Activated CD8-positive, alpha-beta T cell treated with anti-CD3 and anti-CD28 coated beads, Interleukin-2, amount 10 ng/mL, durations not matched to agents 7 days and 5 days (primary cell): ENCODE measurements around the gene WWOX. TPM values are rescaled to one million over a fixed set of nuclear protein-coding genes. Genes with fewer than 3 reads are reported as not detected.

Experiments
- ATAC-seq: fragments of 150-1000 bp; cut with Tn5 transposase; one replicate; pipeline ENCODE4 v1.10.0; 2021; ENCODE audit warnings: moderate library complexity
- CTCF ChIA-PET: fragments of 350-600 bp; sonication (Branson Sonifier 250); formaldehyde crosslinking; loops from one replicate; lab custom pipeline; 2021; ENCODE audit warnings: antibody characterized with exemption; lab: Charles Lee
- POLR2A ChIA-PET: fragments of 350-600 bp; sonication (Branson Sonifier 250); formaldehyde crosslinking; loops from one replicate; lab custom pipeline; 2021; ENCODE audit warnings: antibody characterized with exemption; lab: Charles Lee
- DNase-seq: peaks from one replicate; pipeline ENCODE4 v3.0.0-alpha.2; 2020
- H3K27ac Mint-ChIP-seq: one replicate; pipeline ENCODE4 v1.8.0; 2021; ENCODE audit warnings: mild to moderate bottlenecking, mixed read lengths
- H3K27me3 Mint-ChIP-seq: one replicate; pipeline ENCODE4 v1.8.0; 2021; ENCODE audit warnings: low read depth, mixed read lengths
- H3K36me3 Mint-ChIP-seq: one replicate; pipeline ENCODE4 v1.8.0; 2021; ENCODE audit warnings: low read depth, mixed read lengths
- H3K4me1 Mint-ChIP-seq: one replicate; pipeline ENCODE4 v1.8.0; 2021; ENCODE audit warnings: low read depth, mixed read lengths
- H3K4me3 Mint-ChIP-seq: one replicate; pipeline ENCODE4 v1.8.0; 2021; ENCODE audit warnings: mild to moderate bottlenecking, mixed read lengths
- H3K9me3 Mint-ChIP-seq: one replicate; pipeline ENCODE4 v1.8.0; 2022; ENCODE audit warnings: mixed read lengths; ENCODE audit not compliant: insufficient read depth
- total RNA-seq, 2 experiments: library from RNA; stranded (reverse); gene quantifications; one replicate each; pipeline ENCODE4 v1.2.3, GENCODE V29; 2021

WWOX gene
- total RNA-seq, 2 experiments from 2014 or later, result 34.4 to 34.9 TPM

- Mint-ChIP-seq H3K9me3 (no peaks in the 10 kb centered on the region), H3K27me3 (no peaks in the 10 kb centered on the region), H3K36me3 (no peaks in the 10 kb centered on the region), H3K4me3 (no peak overlapping the region), H3K27ac (no peak overlapping the region), H3K4me1 (no peaks in the 10 kb centered on the region)
- DNase-seq, result no peak
- ChIA-PET CTCF (no interaction called here), POLR2A (no interaction called here)
- no peak for ATAC-seq
These were observed 80.2 kb downstream of the WWOX start for GRCh38 chr16:78179666-78180065.

GRCh38 chr16:78180349-78180748 lies 80.9 kb downstream of the WWOX start:
- DNase-seq (no peak), ATAC-seq (no peak)
- Mint-ChIP-seq H3K4me1 (no peaks in the 10 kb centered on the region), H3K27me3 (no peaks in the 10 kb centered on the region), H3K36me3 (no peaks in the 10 kb centered on the region), H3K9me3 (no peaks in the 10 kb centered on the region), H3K4me3 (no peak overlapping the region), H3K27ac (no peak overlapping the region)
- ChIA-PET CTCF (no interaction called here), POLR2A (no interaction called here)

GRCh38 chr16:78183437-78184237 lies 84.2 kb downstream of the WWOX start:
- DNase-seq (no peak), ATAC-seq (no peak)
- Mint-ChIP-seq H3K4me3 (no peak overlapping the region), H3K36me3 (no peaks in the 10 kb centered on the region), H3K4me1 (no peaks in the 10 kb centered on the region), H3K27me3 (no peaks in the 10 kb centered on the region), H3K9me3 (no peaks in the 10 kb centered on the region), H3K27ac (no peak overlapping the region)
- POLR2A ChIA-PET, result no interaction called here
- CTCF ChIA-PET, result no interaction called here

GRCh38 chr16:78184238-78185183 lies 85.1 kb downstream of the WWOX start:
- Mint-ChIP-seq H3K27ac (no peak overlapping the region), H3K27me3 (no peaks in the 10 kb centered on the region), H3K36me3 (no peaks in the 10 kb centered on the region), H3K4me1 (no peaks in the 10 kb centered on the region), H3K4me3 (no peak overlapping the region), H3K9me3 (no peaks in the 10 kb centered on the region)
- POLR2A ChIA-PET, result no interaction called here
- DNase-seq (no peak), ATAC-seq (no peak)
- CTCF ChIA-PET, result no interaction called here

GRCh38 chr16:78189121-78189520 lies 89.7 kb downstream of the WWOX start:
- no peaks in the 10 kb centered on the region for H3K36me3 Mint-ChIP-seq
- no peaks in the 10 kb centered on the region for H3K27me3 Mint-ChIP-seq
- H3K4me1 Mint-ChIP-seq, result no peaks in the 10 kb centered on the region
- POLR2A ChIA-PET, result no interaction called here
- no peak for DNase-seq
- no peak overlapping the region for H3K4me3 Mint-ChIP-seq
- no peak overlapping the region for H3K27ac Mint-ChIP-seq
- CTCF ChIA-PET, result no interaction called here
- H3K9me3 Mint-ChIP-seq, result peaks cover 7% of the 10 kb centered on the region
- no peak for ATAC-seq

- Mint-ChIP-seq H3K36me3 (no peaks in the 10 kb centered on the region), H3K27ac (no peak overlapping the region), H3K4me3 (no peak overlapping the region), H3K9me3 (peaks cover 7% of the 10 kb centered on the region), H3K4me1 (no peaks in the 10 kb centered on the region), H3K27me3 (no peaks in the 10 kb centered on the region)
- DNase-seq (no peak), ATAC-seq (no peak)
- POLR2A ChIA-PET, result no interaction called here
- CTCF ChIA-PET, result no interaction called here
These were observed 93.5 kb downstream of the WWOX start for GRCh38 chr16:78192734-78193488.

GRCh38 chr16:78194948-78195347 lies 95.5 kb downstream of the WWOX start:
- H3K9me3 Mint-ChIP-seq, result peaks cover 7% of the 10 kb centered on the region
- ChIA-PET CTCF (no interaction called here), POLR2A (no interaction called here)
- DNase-seq (no peak), ATAC-seq (no peak)
- H3K4me3 Mint-ChIP-seq, result no peak overlapping the region
- no peak overlapping the region for H3K27ac Mint-ChIP-seq
- no peaks in the 10 kb centered on the region for H3K27me3 Mint-ChIP-seq
- H3K4me1 Mint-ChIP-seq, result no peaks in the 10 kb centered on the region
- no peaks in the 10 kb centered on the region for H3K36me3 Mint-ChIP-seq

- ChIA-PET CTCF (no interaction called here), POLR2A (no interaction called here)
- H3K4me1 Mint-ChIP-seq, result no peaks in the 10 kb centered on the region
- ATAC-seq (no peak), DNase-seq (no peak)
- H3K9me3 Mint-ChIP-seq, result peaks cover 7% of the 10 kb centered on the region
- H3K27me3 Mint-ChIP-seq, result no peaks in the 10 kb centered on the region
- H3K27ac Mint-ChIP-seq, result no peak overlapping the region
- H3K4me3 Mint-ChIP-seq, result no peak overlapping the region
- H3K36me3 Mint-ChIP-seq, result no peaks in the 10 kb centered on the region
These were observed 96.3 kb downstream of the WWOX start for GRCh38 chr16:78195797-78196196.

- CTCF ChIA-PET, result no interaction called here
- H3K4me3 Mint-ChIP-seq, result no peak overlapping the region
- POLR2A ChIA-PET, result no interaction called here
These were observed 97.0 kb downstream of the WWOX start for GRCh38 chr16:78196502-78196901.

GRCh38 chr16:78198288-78198687 lies 98.8 kb downstream of the WWOX start:
- Mint-ChIP-seq H3K27me3 (no peaks in the 10 kb centered on the region), H3K27ac (no peak overlapping the region), H3K4me1 (no peaks in the 10 kb centered on the region), H3K36me3 (no peaks in the 10 kb centered on the region), H3K9me3 (no peaks in the 10 kb centered on the region), H3K4me3 (no peak overlapping the region)
- no peak for ATAC-seq
- ChIA-PET CTCF (no interaction called here), POLR2A (no interaction called here)
- no peak for DNase-seq

More at GRCh38 chr16:78196502-78196901, 97.0 kb downstream of the WWOX start:
- Mint-ChIP-seq H3K27ac (no peak overlapping the region), H3K4me1 (no peaks in the 10 kb centered on the region), H3K36me3 (no peaks in the 10 kb centered on the region), H3K27me3 (no peaks in the 10 kb centered on the region), H3K9me3 (peaks cover 2% of the 10 kb centered on the region)
- ATAC-seq, result no peak
- DNase-seq, result no peak

- Mint-ChIP-seq H3K27me3 (no peaks in the 10 kb centered on the region), H3K27ac (no peak overlapping the region), H3K4me1 (no peaks in the 10 kb centered on the region), H3K4me3 (no peak overlapping the region), H3K36me3 (no peaks in the 10 kb centered on the region), H3K9me3 (no peaks in the 10 kb centered on the region)
- DNase-seq (no peak), ATAC-seq (no peak)
- ChIA-PET CTCF (no interaction called here), POLR2A (no interaction called here)
These were observed 100.0 kb downstream of the WWOX start for GRCh38 chr16:78199325-78200022.
